Colonic mucosa (tissue), 4 donors: ENCODE results near the gene OSBPL10. TPM values are rescaled to one million over a fixed set of nuclear protein-coding genes. Genes with fewer than 3 reads are reported as not detected.
"Not testable (repeated sequence)": the region's sequence is repeated elsewhere in the genome, so short reads cannot be mapped to it uniquely, and the experiment has no call there.

Experiments used
- DNase-seq: peaks from one replicate; pipeline ENCODE4 v3.0.0-alpha.2; 2020
- H3K27ac ChIP-seq: fragments of 200-600 bp; one replicate; pipeline ENCODE4 v1.8.0; 2021
- H3K27me3 ChIP-seq: fragments of 200-600 bp; one replicate; pipeline ENCODE4 v1.8.0; 2021
- H3K36me3 ChIP-seq: fragments of 200-600 bp; one replicate; pipeline ENCODE4 v1.8.0; 2021
- H3K4me1 ChIP-seq: fragments of 200-600 bp; one replicate; pipeline ENCODE4 v1.8.0; 2021; ENCODE audit warnings: mild to moderate bottlenecking
- H3K4me3 ChIP-seq: fragments of 200-600 bp; one replicate; pipeline ENCODE4 v1.8.0; 2021
- H3K9ac ChIP-seq, 2 donors: one replicate each; pipeline ENCODE4 v1.7.0; 2013; ENCODE audit warnings: control low read depth in 2 of 2, low read depth in 2 of 2, low read length in 2 of 2
- H3K9me3 ChIP-seq: fragments of 200-600 bp; one replicate; pipeline ENCODE4 v1.8.0; 2021
- intact Hi-C: fragments of 100-400 bp; cut with DNase I; formaldehyde crosslinking; loops from one replicate; pipeline ENCODE4 v1.14.1; 2022
- total RNA-seq, 2 donors: library from RNA; stranded (reverse); fragmentation: NEBNext Ultra II Directional in 1 of 2; extraction: Animal tissue kit (Norgen Biotek cat#: 25700) in 1 of 2; gene quantifications; one replicate each; pipeline ENCODE4 v1.2.1, GENCODE V29; 2021
- TF ChIP-seq, protein P1 (sequence below): fragments of 200-600 bp; IDR thresholded peaks from one replicate; pipeline ENCODE4 v1.8.0; 2022; ENCODE audit warnings: antibody characterized with exemption, mild to moderate bottlenecking
- donor health status: healthy.
- donor health status: DM: no; HTN: no; CAD: no.
- donor health status: DM: no; HTN: no; CAD: no.

OSBPL10 gene
- total RNA-seq, 2 donors from 2014 or later: 20.0 to 34.4 TPM

GRCh38 chr3:31862666-31863279 lies 118.3 kb downstream of the OSBPL10 start:
- TF ChIP-seq, protein P1, sequence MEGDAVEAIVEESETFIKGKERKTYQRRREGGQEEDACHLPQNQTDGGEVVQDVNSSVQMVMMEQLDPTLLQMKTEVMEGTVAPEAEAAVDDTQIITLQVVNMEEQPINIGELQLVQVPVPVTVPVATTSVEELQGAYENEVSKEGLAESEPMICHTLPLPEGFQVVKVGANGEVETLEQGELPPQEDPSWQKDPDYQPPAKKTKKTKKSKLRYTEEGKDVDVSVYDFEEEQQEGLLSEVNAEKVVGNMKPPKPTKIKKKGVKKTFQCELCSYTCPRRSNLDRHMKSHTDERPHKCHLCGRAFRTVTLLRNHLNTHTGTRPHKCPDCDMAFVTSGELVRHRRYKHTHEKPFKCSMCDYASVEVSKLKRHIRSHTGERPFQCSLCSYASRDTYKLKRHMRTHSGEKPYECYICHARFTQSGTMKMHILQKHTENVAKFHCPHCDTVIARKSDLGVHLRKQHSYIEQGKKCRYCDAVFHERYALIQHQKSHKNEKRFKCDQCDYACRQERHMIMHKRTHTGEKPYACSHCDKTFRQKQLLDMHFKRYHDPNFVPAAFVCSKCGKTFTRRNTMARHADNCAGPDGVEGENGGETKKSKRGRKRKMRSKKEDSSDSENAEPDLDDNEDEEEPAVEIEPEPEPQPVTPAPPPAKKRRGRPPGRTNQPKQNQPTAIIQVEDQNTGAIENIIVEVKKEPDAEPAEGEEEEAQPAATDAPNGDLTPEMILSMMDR: no peak
- DNase-seq: no peak
- no peak overlapping the region for H3K4me3 ChIP-seq
- H3K27me3 ChIP-seq: no peaks in the 10 kb centered on the region
- intact Hi-C loops: no loop called here
- H3K9me3 ChIP-seq: no peaks in the 10 kb centered on the region
- H3K36me3 ChIP-seq: no peaks in the 10 kb centered on the region
- H3K9ac ChIP-seq: no peak overlapping the region
- H3K4me1 ChIP-seq: no peaks in the 10 kb centered on the region
- no peak overlapping the region for H3K27ac ChIP-seq

DNA sequence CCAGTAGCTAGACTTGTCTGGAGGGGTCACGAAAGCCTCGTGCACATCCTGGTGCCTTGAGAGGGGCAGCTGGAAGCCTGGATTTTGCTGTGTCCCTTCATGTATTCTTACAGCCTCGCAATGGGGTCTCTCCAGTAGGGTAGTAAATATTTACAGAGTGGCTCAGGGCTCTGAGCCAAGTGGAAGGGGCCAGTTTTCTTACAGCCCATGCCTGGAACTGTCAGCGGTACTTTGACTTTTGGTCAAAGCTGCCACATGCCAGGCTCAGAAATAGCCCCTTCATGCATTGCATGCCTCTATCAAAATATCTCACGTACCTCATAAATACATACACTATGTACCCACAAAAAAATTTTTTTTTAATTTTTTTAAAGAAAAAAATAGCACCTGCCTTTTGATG lies 119.2 kb downstream of the OSBPL10 start:
- no peaks in the 10 kb centered on the region for H3K36me3 ChIP-seq
- H3K27me3 ChIP-seq: no peaks in the 10 kb centered on the region
- TF ChIP-seq, protein P1: no peak
- H3K9me3 ChIP-seq: no peaks in the 10 kb centered on the region
- no peak for DNase-seq
- H3K4me3 ChIP-seq: no peak overlapping the region
- no peaks in the 10 kb centered on the region for H3K4me1 ChIP-seq
- H3K27ac ChIP-seq: no peak overlapping the region
- intact Hi-C loops: no loop called here
- H3K9ac ChIP-seq: no peak overlapping the region

GRCh38 chr3:31860642-31861041 lies 120.4 kb downstream of the OSBPL10 start:
- H3K4me3 ChIP-seq, intact Hi-C loops, H3K36me3 ChIP-seq, H3K4me1 ChIP-seq, H3K27me3 ChIP-seq, H3K9ac ChIP-seq, H3K27ac ChIP-seq, H3K9me3 ChIP-seq, DNase-seq: not testable (repeated sequence)

DNA sequence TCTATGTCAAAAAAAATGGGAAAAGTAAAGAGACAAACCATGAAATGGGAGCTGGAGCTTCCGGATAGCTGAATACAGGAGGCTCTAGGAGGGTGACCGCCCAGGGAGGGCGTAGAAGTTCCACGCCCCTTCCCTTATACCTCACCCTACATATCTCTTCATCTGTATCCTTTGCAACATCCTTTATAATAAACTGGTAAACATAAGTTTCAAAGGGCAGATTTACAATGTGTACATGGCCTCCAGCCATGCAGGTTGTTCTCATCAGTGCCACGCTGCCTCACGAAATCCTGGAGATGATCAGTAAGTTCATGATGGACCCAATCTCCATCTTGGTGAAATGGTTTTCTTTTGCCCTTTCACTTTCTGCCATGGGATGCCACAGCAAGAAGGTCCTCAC lies 121.8 kb downstream of the OSBPL10 start:
- no peak for DNase-seq
- TF ChIP-seq, protein P1: no peak
- Histone ChIP-seq H3K9me3 (no peaks in the 10 kb centered on the region), H3K27me3 (no peaks in the 10 kb centered on the region), H3K27ac (no peak overlapping the region), H3K36me3 (no peaks in the 10 kb centered on the region), H3K9ac (no peak overlapping the region), H3K4me1 (no peaks in the 10 kb centered on the region), H3K4me3 (no peak overlapping the region)
- intact Hi-C loops: no loop called here

DNA sequence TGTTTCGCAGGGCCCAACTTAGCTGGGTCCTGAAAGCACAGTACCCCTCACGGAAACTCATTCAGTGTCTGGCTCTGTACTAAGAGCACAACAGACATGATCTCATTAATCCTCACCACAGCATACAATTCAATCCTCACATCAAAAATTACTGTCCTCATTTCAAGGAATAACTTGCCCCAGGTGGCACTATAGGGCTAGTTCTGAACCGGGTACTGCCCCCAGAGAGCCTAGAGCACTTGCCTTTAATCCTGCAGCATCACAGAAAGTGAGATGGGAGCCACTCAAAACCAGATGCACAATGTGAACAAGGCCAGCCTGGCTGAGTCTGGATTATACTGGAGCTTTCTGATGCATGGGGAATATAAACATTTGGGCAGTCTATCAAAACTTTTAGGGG lies 122.6 kb downstream of the OSBPL10 start:
- H3K27ac ChIP-seq: no peak overlapping the region
- TF ChIP-seq, protein P1: no peak
- H3K4me3 ChIP-seq: no peak overlapping the region
- no peaks in the 10 kb centered on the region for H3K27me3 ChIP-seq
- no peaks in the 10 kb centered on the region for H3K4me1 ChIP-seq
- intact Hi-C loops: no loop called here
- no peaks in the 10 kb centered on the region for H3K9me3 ChIP-seq
- DNase-seq: no peak
- no peak overlapping the region for H3K9ac ChIP-seq
- H3K36me3 ChIP-seq: no peaks in the 10 kb centered on the region

DNA sequence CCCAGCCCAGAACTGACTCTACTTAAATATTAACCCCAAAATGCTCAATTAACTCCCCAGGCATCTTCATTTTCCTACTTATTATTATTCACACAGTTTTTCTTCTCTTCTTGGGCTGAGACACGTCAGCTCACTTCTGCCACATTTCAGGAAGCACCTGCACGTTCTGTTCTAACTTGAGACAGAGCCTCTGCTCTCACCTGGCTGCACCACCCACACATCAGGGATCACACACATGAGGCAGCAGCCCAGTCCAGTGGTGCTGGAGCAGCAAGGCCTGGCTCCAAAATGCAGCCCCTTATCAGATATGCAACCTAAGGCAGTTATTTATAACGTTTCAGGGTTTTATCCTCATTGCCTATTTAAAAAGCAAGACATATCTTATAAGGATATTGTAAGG lies 127.5 kb downstream of the OSBPL10 start:
- no peak for DNase-seq
- Histone ChIP-seq H3K27ac (no peak overlapping the region), H3K36me3 (no peaks in the 10 kb centered on the region)

More for the DNA sequence above, 127.5 kb downstream of the OSBPL10 start:
- H3K4me1 ChIP-seq: no peaks in the 10 kb centered on the region
- H3K9me3 ChIP-seq: no peaks in the 10 kb centered on the region
- H3K4me3 ChIP-seq: no peak overlapping the region
- intact Hi-C loops: no loop called here
- TF ChIP-seq, protein P1: no peak
- H3K9ac ChIP-seq: no peak overlapping the region
- no peaks in the 10 kb centered on the region for H3K27me3 ChIP-seq
